Vagina (tissue), 2 donors: ENCODE data around the gene STAT4.

Source experiments
- CTCF ChIP-seq, 3 experiments: fragments of 450-650 bp in 2 of 3; fragments of 200-600 bp in 1 of 3; sonication (generic) in 1 of 3; IDR thresholded peaks; one replicate each; pipeline ENCODE4 v1.5.1; 2017 to 2019; ENCODE audit warnings: antibody characterized with exemption in 3 of 3, mild to moderate bottlenecking in 2 of 3, moderate library complexity in 2 of 3
- POLR2A ChIP-seq, 2 donors: fragments of 450-650 bp; IDR thresholded peaks; one replicate each; pipeline ENCODE4 v1.6.1; 2017; ENCODE audit warnings: antibody characterized with exemption in 2 of 2, mild to moderate bottlenecking in 2 of 2, moderate library complexity in 2 of 2

GRCh38 chr2:191037351-191037750 lies 113.4 kb downstream of the STAT4 start:
- TF ChIP-seq POLR2A (IDR thresholded peaks at IDR 0.05) (no peak), CTCF (IDR thresholded peaks at IDR 0.05) (no peak)
